GM23338 (cell line): ENCODE measurements around the gene NELFE. TPM values are rescaled to one million over a fixed set of nuclear protein-coding genes. Genes with fewer than 3 reads are reported as not detected.

ENCODE experiments used
- ATAC-seq: fragments of 200-7000 bp; cut with Tn5 transposase; 3 replicates; pipeline ENCODE4 v1.9.1; 2020
- DNase-seq: peaks from one replicate; pipeline ENCODE4 v3.0.0-alpha.2; 2015; ENCODE audit warnings: low spot score
- H2AFZ ChIP-seq: fragments of 200-600 bp; sonication (generic); 2 replicates; pipeline ENCODE4 v1.8.0; 2016; ENCODE audit warnings: antibody characterized with exemption, mild to moderate bottlenecking, moderate library complexity
- H3F3A ChIP-seq: fragments of 200-600 bp; sonication (generic); replicated peaks from 2 replicates; pipeline ENCODE4 v1.8.0; 2017; ENCODE audit warnings: antibody characterized with exemption, mixed run types, low read depth
- H3K27ac ChIP-seq: fragments of 200-600 bp; sonication (generic); 2 replicates; pipeline ENCODE4 v1.6.1; 2016; ENCODE audit warnings: low read depth
- H3K27me3 ChIP-seq: fragments of 200-600 bp; sonication (generic); 2 replicates; pipeline ENCODE4 v1.8.0; 2016; ENCODE audit warnings: mild to moderate bottlenecking, mixed run types, moderate library complexity; ENCODE audit not compliant: insufficient read depth
- H3K36me3 ChIP-seq: fragments of 200-600 bp; sonication (generic); 2 replicates; pipeline ENCODE4 v1.8.0; 2016; ENCODE audit warnings: mild to moderate bottlenecking; ENCODE audit not compliant: insufficient read depth
- H3K4me1 ChIP-seq: fragments of 200-600 bp; sonication (generic); 2 replicates; pipeline ENCODE4 v1.8.0; 2016; ENCODE audit warnings: mild to moderate bottlenecking, moderate library complexity; ENCODE audit not compliant: insufficient read depth
- H3K4me2 ChIP-seq: fragments of 200-600 bp; sonication (generic); 2 replicates; pipeline ENCODE4 v1.7.1; 2017; ENCODE audit warnings: mixed run types
- H3K4me3 ChIP-seq: fragments of 200-600 bp; sonication (generic); 2 replicates; pipeline ENCODE4 v1.6.1; 2016; ENCODE audit warnings: mixed run types
- H3K79me2 ChIP-seq: fragments of 200-600 bp; sonication (generic); replicated peaks from 2 replicates; pipeline ENCODE4 v1.8.0; 2017; ENCODE audit warnings: mild to moderate bottlenecking; ENCODE audit not compliant: insufficient read depth
- H3K9me2 ChIP-seq: fragments of 200-600 bp; sonication (generic); 2 replicates; pipeline ENCODE4 v1.8.0; 2017; ENCODE audit not compliant: insufficient read depth
- H4K20me1 ChIP-seq: fragments of 200-600 bp; sonication (generic); replicated peaks from 2 replicates; pipeline ENCODE4 v1.8.0; 2017; ENCODE audit warnings: mild to moderate bottlenecking; ENCODE audit not compliant: insufficient read depth
- H3K27ac Mint-ChIP-seq: 2 replicates; pipeline ENCODE4 v1.8.0; 2020; ENCODE audit warnings: inconsistent platforms, mild to moderate bottlenecking, moderate library complexity, mixed read lengths
- H3K27me3 Mint-ChIP-seq: 3 replicates; pipeline ENCODE4 v1.8.0; 2022; ENCODE audit warnings: low read depth, mild to moderate bottlenecking, moderate library complexity, mixed read lengths, inconsistent platforms; ENCODE audit not compliant: insufficient read depth, poor library complexity
- H3K36me3 Mint-ChIP-seq: 3 replicates; pipeline ENCODE4 v1.8.0; 2021; ENCODE audit warnings: low read depth, mild to moderate bottlenecking, inconsistent platforms, moderate library complexity, mixed read lengths
- H3K4me1 Mint-ChIP-seq: 3 replicates; pipeline ENCODE4 v1.8.0; 2020; ENCODE audit warnings: mild to moderate bottlenecking, inconsistent platforms, mixed read lengths
- H3K4me3 Mint-ChIP-seq: 3 replicates; pipeline ENCODE4 v1.8.0; 2021; ENCODE audit warnings: moderate library complexity, mild to moderate bottlenecking, inconsistent platforms, mixed read lengths
- H3K9me3 Mint-ChIP-seq: 3 replicates; pipeline ENCODE4 v1.8.0; 2020; ENCODE audit warnings: moderate library complexity, mild to moderate bottlenecking, inconsistent platforms, mixed read lengths
- CREB1 ChIP-seq: fragments of 250-450 bp; sonication (Bioruptor Pico); IDR thresholded peaks from 2 replicates; pipeline ENCODE4 v1.5.0; 2020; ENCODE audit warnings: low read depth, mild to moderate bottlenecking, moderate library complexity
- JUNB ChIP-seq: IDR thresholded peaks from one replicate; pipeline ENCODE4 v1.6.1; 2016; ENCODE audit warnings: antibody characterized with exemption; ENCODE audit not compliant: unreplicated experiment
- ZNF331 ChIP-seq: fragments of 250-450 bp; sonication (Bioruptor Pico); IDR thresholded peaks from 2 replicates; pipeline ENCODE4 v1.5.0; 2020; ENCODE audit warnings: low read depth, mild to moderate bottlenecking, moderate library complexity
- polyA plus RNA-seq: library from polyadenylated mRNA; unstranded; fragments of >200 nt; fragmentation: Nextera tagmentation; extraction: Ambion mirVana; gene quantifications from 2 replicates; pipeline ENCODE4 v1.2.1, GENCODE V29; 2016
- total RNA-seq: library from RNA; depleted of rRNA; stranded (reverse); fragments of >200 nt; shearing (Covaris generic); gene quantifications from 2 replicates; pipeline ENCODE4 v1.2.3, GENCODE V29; 2014
- TF ChIP-seq, protein P1 (sequence below): IDR thresholded peaks from one replicate; pipeline ENCODE4 v1.6.1; 2018; ENCODE audit warnings: antibody characterized with exemption; ENCODE audit not compliant: unreplicated experiment

NELFE gene
- total and polyA plus RNA-seq, 2 experiments from 2014 or later: 64.0 to 93.4 TPM

DNA sequence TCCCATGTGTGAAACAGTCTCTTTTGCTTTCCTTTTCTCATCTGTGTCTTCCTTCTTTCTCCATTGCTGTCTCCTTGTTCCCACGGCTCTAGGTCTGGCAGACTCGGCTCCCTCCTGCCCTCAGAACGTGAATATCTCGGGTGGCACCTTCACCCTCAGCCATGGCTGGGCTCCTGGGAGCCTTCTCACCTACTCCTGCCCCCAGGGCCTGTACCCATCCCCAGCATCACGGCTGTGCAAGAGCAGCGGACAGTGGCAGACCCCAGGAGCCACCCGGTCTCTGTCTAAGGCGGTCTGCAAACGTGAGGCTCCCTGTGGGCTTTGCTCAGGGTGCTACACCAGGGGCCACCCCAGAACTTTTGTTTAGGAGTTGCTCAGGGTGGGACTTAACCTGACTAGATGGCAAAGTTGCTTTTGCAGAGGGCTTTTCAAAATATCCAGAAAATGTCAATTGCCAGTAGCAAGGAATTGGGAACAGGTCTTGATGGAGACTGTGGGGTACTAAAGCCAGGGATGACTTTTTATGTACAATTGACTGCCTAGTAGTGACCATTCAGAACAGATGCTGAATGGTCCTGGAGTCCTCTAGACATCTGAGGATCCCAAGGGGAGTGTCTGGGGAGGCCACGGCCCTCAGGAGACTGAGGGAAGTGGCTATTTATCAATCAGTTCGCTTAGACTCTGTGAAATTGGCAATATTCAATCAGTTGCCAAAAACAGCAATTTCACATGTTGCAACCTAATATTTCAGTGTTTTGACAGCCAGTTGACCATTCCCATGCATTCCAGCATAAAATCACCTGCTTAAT, 30.7 kb downstream of the NELFE start:
- Histone ChIP-seq H4K20me1 (no peaks in the 10 kb centered on the region), H3K4me1 (no peaks in the 10 kb centered on the region), H3K27me3 (no peaks in the 10 kb centered on the region), H3K79me2 (no peaks in the 10 kb centered on the region), H3K9me2 (peaks cover 4% of the 10 kb centered on the region; the same call in 1 of the 2 replicates), H3K36me3 (no peaks in the 10 kb centered on the region), H3K4me3 (no peak overlapping the region), H3K4me2 (no peak overlapping the region), H2AFZ (0 out of 2 replicates have a peak overlapping the region, but pooled peaks have one; percentile 23), H3F3A (no peaks in the 10 kb centered on the region), H3K27ac (no peak overlapping the region)
- H3K4me3 Mint-ChIP-seq: no peak overlapping the region
- peaks cover 8% of the 10 kb centered on the region for H3K27me3 Mint-ChIP-seq
- no peaks in the 10 kb centered on the region for H3K36me3 Mint-ChIP-seq
- ATAC-seq: no peak
- H3K9me3 Mint-ChIP-seq: peaks cover 5% of the 10 kb centered on the region; the same call in 2 of the 3 replicates
- TF ChIP-seq CREB1 (CRISPR knock-in tag) (no peak), ZNF331 (CRISPR knock-in tag) (no peak), JUNB (no peak)
- TF ChIP-seq, protein P1, sequence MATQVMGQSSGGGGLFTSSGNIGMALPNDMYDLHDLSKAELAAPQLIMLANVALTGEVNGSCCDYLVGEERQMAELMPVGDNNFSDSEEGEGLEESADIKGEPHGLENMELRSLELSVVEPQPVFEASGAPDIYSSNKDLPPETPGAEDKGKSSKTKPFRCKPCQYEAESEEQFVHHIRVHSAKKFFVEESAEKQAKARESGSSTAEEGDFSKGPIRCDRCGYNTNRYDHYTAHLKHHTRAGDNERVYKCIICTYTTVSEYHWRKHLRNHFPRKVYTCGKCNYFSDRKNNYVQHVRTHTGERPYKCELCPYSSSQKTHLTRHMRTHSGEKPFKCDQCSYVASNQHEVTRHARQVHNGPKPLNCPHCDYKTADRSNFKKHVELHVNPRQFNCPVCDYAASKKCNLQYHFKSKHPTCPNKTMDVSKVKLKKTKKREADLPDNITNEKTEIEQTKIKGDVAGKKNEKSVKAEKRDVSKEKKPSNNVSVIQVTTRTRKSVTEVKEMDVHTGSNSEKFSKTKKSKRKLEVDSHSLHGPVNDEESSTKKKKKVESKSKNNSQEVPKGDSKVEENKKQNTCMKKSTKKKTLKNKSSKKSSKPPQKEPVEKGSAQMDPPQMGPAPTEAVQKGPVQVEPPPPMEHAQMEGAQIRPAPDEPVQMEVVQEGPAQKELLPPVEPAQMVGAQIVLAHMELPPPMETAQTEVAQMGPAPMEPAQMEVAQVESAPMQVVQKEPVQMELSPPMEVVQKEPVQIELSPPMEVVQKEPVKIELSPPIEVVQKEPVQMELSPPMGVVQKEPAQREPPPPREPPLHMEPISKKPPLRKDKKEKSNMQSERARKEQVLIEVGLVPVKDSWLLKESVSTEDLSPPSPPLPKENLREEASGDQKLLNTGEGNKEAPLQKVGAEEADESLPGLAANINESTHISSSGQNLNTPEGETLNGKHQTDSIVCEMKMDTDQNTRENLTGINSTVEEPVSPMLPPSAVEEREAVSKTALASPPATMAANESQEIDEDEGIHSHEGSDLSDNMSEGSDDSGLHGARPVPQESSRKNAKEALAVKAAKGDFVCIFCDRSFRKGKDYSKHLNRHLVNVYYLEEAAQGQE: no peak
- no peak for DNase-seq
- peaks cover 3% of the 10 kb centered on the region; the same call in 1 of the 3 replicates for H3K4me1 Mint-ChIP-seq
- no peak overlapping the region for H3K27ac Mint-ChIP-seq

DNA sequence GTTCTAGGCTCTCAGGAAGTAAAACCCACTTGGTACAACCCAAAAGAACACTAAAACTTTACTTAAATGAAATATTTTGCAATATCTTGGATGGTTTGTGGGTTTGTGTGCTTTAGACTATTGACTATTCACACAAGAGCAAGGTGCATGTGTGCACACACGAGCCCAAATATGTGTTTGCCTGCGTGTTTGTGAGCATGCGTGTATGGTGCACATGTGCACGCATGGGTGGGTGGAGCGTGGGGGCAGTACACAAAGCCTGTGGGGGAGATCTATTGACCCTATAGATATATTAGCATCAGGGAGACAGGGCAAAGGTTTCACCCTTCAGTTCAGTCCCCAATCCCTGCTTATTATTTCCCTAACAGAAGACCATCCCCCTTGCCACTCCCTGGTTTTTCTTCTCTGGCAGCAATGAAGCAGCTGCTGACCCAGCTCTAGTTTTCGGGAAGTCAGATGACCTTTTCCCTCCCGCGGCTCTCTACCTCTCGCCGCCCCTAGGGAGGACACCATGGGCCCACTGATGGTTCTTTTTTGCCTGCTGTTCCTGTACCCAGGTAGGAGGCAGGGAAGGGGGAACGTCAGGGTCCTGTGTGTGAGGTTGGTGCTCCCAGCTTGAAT, 31.4 kb downstream of the NELFE start, which contains the start of gene C2:
Gene C2 (plus strand): TSS at position 476 of the 621 bp plus-strand sequence. CDS start 36 bp downstream, at position 512.
- H2AFZ ChIP-seq: 0 out of 2 replicates have a peak within 1 kb of the TSS, but pooled peaks have one; percentile 23
- H3K36me3 ChIP-seq: no peaks in the 10 kb centered on the region
- ATAC-seq (peak; percentile 38; the same call in 2 of the 3 replicates), DNase-seq (no peak)
- H3K79me2 ChIP-seq: no peaks in the 10 kb centered on the region
- Mint-ChIP-seq H3K9me3 (no peaks in the 10 kb centered on the region; the same call in 2 of the 3 replicates), H3K4me1 (peaks cover 3% of the 10 kb centered on the region; the same call in 1 of the 3 replicates), H3K36me3 (no peaks in the 10 kb centered on the region), H3K27ac (no peak within 1 kb of the TSS), H3K4me3 (no peak within 1 kb of the TSS), H3K27me3 (peaks cover 8% of the 10 kb centered on the region)
- no peak within 1 kb of the TSS for H3K4me2 ChIP-seq
- H3K27me3 ChIP-seq: no peaks in the 10 kb centered on the region
- peaks cover 4% of the 10 kb centered on the region; the same call in 1 of the 2 replicates for H3K9me2 ChIP-seq
- no peaks in the 10 kb centered on the region for H4K20me1 ChIP-seq
- no peaks in the 10 kb centered on the region for H3K4me1 ChIP-seq
- H3F3A ChIP-seq: no peaks in the 10 kb centered on the region
- H3K27ac ChIP-seq: no peak within 1 kb of the TSS
- TF ChIP-seq, protein P1: no peak
- H3K4me3 ChIP-seq: no peak within 1 kb of the TSS
